Psoas muscle (tissue), 8 donors: ENCODE measurements around the gene SERHL2. TPM values are rescaled to one million over a fixed set of nuclear protein-coding genes. Genes with fewer than 3 reads are reported as not detected.
A peak's percentile ranks its signal among the peaks of the same experiment; 100 is the strongest.

ENCODE experiments used
- ATAC-seq, 4 donors: fragments of 200-7000 bp; cut with Tn5 transposase; one replicate each; pipeline ENCODE4 v1.9.1; 2020; ENCODE audit warnings: moderate library complexity in 3 of 4, mild to moderate bottlenecking in 2 of 4
- DNase-seq, 2 donors: peaks; one replicate each; pipeline ENCODE4 v3.0.0-alpha.2; 2020
- H3K27ac ChIP-seq: fragments of 200-600 bp; one replicate; pipeline ENCODE4 v1.8.0; 2022
- H3K27me3 ChIP-seq, 3 donors: fragments of 200-600 bp in 1 of 3; one replicate each; pipeline versions ENCODE4 v1.6.1 to v1.8.0; 2013 to 2022; ENCODE audit warnings: low read length in 2 of 3, mild to moderate bottlenecking in 2 of 3, moderate library complexity in 1 of 3; ENCODE audit not compliant: insufficient read depth in 3 of 3
- H3K36me3 ChIP-seq, 2 donors: fragments of 200-600 bp in 1 of 2; one replicate each; pipeline versions ENCODE4 v1.6.1 to v1.8.0; 2013 to 2022; ENCODE audit warnings: low read depth in 1 of 2, mild to moderate bottlenecking in 1 of 2, moderate library complexity in 1 of 2; ENCODE audit not compliant: insufficient read depth in 1 of 2
- H3K4me1 ChIP-seq: fragments of 200-600 bp; one replicate; pipeline ENCODE4 v1.8.0; 2022
- H3K4me3 ChIP-seq: fragments of 200-600 bp; one replicate; pipeline ENCODE4 v1.8.0; 2022; ENCODE audit warnings: mild to moderate bottlenecking
- H3K9me3 ChIP-seq: fragments of 200-600 bp; one replicate; pipeline ENCODE4 v1.8.0; 2022
- CTCF ChIP-seq: fragments of 200-600 bp; IDR thresholded peaks from one replicate; pipeline ENCODE4 v1.8.0; 2022; ENCODE audit warnings: antibody characterized with exemption
- WGBS, 3 donors: extraction: QIAGEN DNeasy Blood & Tissue Kit; methylation state at CpG; one replicate each; pipeline versions ENCODE4 v1.1.6 to v1.1.7; 2013; 5-methylcytosine and 5-hydroxymethylcytosine counted together
- intact Hi-C, 2 donors: fragments of 100-400 bp; cut with DNase I; formaldehyde crosslinking; loops; one replicate each; pipeline versions ENCODE4 v1.11.0 to v1.14.2; 2022
- polyA plus RNA-seq, 3 donors: library from polyadenylated mRNA; stranded (reverse); fragments of 200-250 nt; gene quantifications; one replicate each; pipeline ENCODE4 v1.2.3, GENCODE V29; 2013
- total RNA-seq, 4 donors: library from RNA; stranded (reverse); fragmentation: NEBNext Ultra II Directional in 2 of 4; extraction: Animal tissue kit (Norgen Biotek cat#: 25700) in 2 of 4; gene quantifications; one replicate each; pipeline versions ENCODE4 v1.2.1 to v1.2.4, GENCODE V29; 2021 to 2023
- donor health status: healthy with polysubstance abuse.
- donor health status: DM: no; HTN: no; CAD: no; lungs with moderate emphysema.
- donor health status: Bipolar disorder and iron deficiency.
- donor health status: healthy.
- donor health status: DM: yes; HTN: yes; CAD: no.
- donor health status: DM: no; HTN: no; CAD: no.
- donor health status: DM: no; HTN: no; CAD: no.
- donor health status: DM: yes; HTN: yes; CAD: no.

SERHL2 gene
- total and polyA plus RNA-seq, 7 donors: 0.82 to 1.6 (median 1.1) TPM

- WGBS, 3 donors: 72 to 75% (median 75%) methylated on average over 18 of the region's 18 CpGs
- intact Hi-C loops: no loop called here
- Histone ChIP-seq H3K4me3 (no peak overlapping the region), H3K9me3 (no peaks in the 10 kb centered on the region), H3K27me3 (no peaks in the 10 kb centered on the region), H3K27ac (peak overlapping the region; percentile 2), H3K4me1 (peaks cover 14% of the 10 kb centered on the region), H3K36me3 (peaks cover 5 to 68% of the 10 kb centered on the region in 2 donors)
- ATAC-seq: no peak
- DNase-seq: peak in 1 of 2 donors; percentile 57
- TF ChIP-seq CTCF: no peak
Observed at GRCh38 chr22:42623301-42623751, 69.6 kb downstream of the SERHL2 start.

Other genes starting within 250 kb of the SERHL2 start
- gene NFAM1, start 121.6 kb upstream of the SERHL2 start, total RNA-seq: 1 to 10 TPM in 1 of 4 donors, under 1 TPM in 3; 0.30 to 1.1 (median 0.53) TPM
- gene NFAM1, start 121.6 kb upstream of the SERHL2 start, polyA plus RNA-seq: under 1 TPM; 0.08 to 0.16 (median 0.16) TPM
- gene RRP7A, start 34.2 kb upstream of the SERHL2 start, total RNA-seq: 10 to 100 TPM; 31.8 to 34.1 (median 32.3) TPM
- 10 to 100 TPM in 2 of 3 donors, 1 to 10 TPM in 1; 5.7 to 34.8 (median 23.7) TPM for gene RRP7A, start 34.2 kb upstream of the SERHL2 start, polyA plus RNA-seq
- gene POLDIP3, start 60.9 kb downstream of the SERHL2 start, total RNA-seq: 10 to 100 TPM; 30.6 to 47.1 (median 34.9) TPM
- gene POLDIP3, start 60.9 kb downstream of the SERHL2 start, polyA plus RNA-seq: 10 to 100 TPM; 25.0 to 33.7 (median 26.5) TPM
- gene ATP5MGL, start 86.6 kb downstream of the SERHL2 start, total RNA-seq: under 1 TPM in 3 of 4 donors, not detected in 1; 0.50 to 0.57 (median 0.55) TPM
- gene ATP5MGL, start 86.6 kb downstream of the SERHL2 start, polyA plus RNA-seq: under 1 TPM in 1 of 3 donors, not detected in 2; 0.04 TPM
- gene CYB5R3, start 95.4 kb downstream of the SERHL2 start, total RNA-seq: 100 to 1,000 TPM; 120 to 208 (median 176) TPM
- gene CYB5R3, start 95.4 kb downstream of the SERHL2 start, polyA plus RNA-seq: 100 to 1,000 TPM; 130 to 230 (median 162) TPM
- gene A4GALT, start 166.9 kb downstream of the SERHL2 start, total RNA-seq: 10 to 100 TPM; 11.2 to 28.8 (median 18.3) TPM
- gene A4GALT, start 166.9 kb downstream of the SERHL2 start, polyA plus RNA-seq: 10 to 100 TPM in 2 of 3 donors, 1 to 10 TPM in 1; 6.5 to 24.7 (median 13.0) TPM